ENCODE results near the gene WNT2.

DNA sequence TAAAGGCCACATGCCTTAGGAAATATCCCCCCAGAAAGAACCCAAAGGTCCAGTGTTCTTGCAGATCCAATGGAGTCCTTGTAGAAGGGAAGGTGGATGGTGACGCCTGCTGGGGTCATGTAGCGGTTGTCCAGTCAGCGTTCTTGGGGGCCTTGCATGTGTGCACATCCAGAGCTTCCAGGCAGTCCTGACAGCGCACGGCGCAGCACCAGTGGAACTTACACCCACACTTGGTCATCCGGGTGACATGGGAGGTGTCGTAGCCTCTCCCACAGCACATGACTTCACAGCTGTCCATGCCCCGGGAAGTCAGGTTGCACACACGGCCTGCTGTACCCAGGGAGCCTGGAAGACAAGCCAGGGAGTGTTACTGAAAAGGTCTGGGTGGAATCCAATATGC, 44.8 kb downstream of the WNT2 start:
- TF ChIP-seq POLR2A (IDR thresholded peaks at IDR 0.05): no peak
- TF ChIP-seq, protein P1, sequence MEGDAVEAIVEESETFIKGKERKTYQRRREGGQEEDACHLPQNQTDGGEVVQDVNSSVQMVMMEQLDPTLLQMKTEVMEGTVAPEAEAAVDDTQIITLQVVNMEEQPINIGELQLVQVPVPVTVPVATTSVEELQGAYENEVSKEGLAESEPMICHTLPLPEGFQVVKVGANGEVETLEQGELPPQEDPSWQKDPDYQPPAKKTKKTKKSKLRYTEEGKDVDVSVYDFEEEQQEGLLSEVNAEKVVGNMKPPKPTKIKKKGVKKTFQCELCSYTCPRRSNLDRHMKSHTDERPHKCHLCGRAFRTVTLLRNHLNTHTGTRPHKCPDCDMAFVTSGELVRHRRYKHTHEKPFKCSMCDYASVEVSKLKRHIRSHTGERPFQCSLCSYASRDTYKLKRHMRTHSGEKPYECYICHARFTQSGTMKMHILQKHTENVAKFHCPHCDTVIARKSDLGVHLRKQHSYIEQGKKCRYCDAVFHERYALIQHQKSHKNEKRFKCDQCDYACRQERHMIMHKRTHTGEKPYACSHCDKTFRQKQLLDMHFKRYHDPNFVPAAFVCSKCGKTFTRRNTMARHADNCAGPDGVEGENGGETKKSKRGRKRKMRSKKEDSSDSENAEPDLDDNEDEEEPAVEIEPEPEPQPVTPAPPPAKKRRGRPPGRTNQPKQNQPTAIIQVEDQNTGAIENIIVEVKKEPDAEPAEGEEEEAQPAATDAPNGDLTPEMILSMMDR (IDR thresholded peaks at IDR 0.05): no peak

Data from suprapubic skin (tissue), 3 donors.